Brain pericyte (primary cell): ENCODE results near the gene CIZ1.
"Not testable (repeated sequence)": the region's sequence is repeated elsewhere in the genome, so short reads cannot be mapped to it uniquely, and the experiment has no call there.

Experiments used
- DNase-seq: peaks from one replicate; pipeline ENCODE4 v3.0.0-alpha.2; 2012; ENCODE audit warnings: low read depth, low spot score

Gene CIZ1

DNA sequence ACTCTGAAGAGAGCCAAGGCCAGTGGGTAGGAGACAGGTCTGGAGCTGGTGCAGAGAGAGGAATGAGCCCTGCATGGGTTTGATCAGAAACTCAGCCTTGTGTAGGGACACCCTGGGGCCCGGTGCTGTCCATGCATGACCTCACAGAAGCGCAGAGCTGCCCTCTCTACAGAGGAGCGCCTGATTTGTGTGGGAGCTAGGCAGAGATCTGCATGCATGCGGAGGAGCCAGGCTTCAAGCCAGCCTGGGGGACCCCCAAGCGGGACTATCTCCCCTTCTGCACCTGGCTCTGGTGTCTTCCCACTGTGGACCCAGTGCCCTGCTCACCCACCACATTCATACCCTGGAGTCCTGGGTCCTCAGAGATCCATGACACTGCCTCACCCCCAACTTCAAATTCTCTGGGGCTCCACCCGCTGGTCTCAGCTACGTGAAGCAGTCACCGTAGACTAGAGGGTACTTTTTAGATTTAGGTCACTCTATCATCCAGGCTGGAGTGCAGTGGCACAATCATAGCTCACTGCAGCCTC, 44.7 kb downstream of the CIZ1 start:
- DNase-seq, result no peak

DNA sequence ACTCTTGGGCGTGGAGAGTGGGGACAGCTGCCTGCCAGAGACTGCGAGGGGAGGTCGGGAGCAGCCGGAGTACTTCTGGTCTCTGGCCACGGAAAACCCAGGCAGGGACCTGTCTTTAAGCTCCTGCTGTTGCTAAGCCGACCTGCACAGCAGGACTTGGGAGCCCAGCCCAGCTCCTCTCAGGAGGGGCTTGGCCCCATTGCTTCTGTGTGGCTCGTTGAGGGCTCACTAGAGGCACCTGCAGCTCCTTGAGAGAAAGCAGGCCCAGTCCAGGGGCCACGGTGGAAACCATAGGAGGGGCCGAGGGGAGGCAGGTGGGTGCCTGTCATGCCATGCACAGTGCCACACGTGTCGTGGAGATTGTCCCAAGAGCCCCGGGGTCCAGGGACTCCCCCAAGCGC, 45.4 kb downstream of the CIZ1 start:
- no peak for DNase-seq

DNA sequence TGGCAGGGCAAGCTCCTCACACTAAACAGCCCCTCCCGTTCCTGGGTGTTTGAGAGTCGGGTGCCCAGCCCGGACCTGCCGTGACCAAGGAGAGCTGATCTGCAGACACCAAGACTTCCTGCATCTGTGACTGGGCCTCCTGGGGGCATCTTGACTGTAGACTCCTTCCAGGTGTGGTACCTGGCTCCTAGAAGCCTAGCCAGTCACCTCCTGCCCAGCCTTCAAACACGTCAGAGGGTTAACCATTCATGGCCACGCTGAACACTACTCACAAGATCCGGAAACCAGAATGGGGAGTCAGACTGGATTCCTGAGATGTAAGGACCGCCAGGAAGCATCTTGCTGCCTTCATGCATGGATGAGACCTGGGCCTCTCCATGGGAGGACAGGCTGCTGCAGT, 45.8 kb downstream of the CIZ1 start:
- no peak for DNase-seq

DNA sequence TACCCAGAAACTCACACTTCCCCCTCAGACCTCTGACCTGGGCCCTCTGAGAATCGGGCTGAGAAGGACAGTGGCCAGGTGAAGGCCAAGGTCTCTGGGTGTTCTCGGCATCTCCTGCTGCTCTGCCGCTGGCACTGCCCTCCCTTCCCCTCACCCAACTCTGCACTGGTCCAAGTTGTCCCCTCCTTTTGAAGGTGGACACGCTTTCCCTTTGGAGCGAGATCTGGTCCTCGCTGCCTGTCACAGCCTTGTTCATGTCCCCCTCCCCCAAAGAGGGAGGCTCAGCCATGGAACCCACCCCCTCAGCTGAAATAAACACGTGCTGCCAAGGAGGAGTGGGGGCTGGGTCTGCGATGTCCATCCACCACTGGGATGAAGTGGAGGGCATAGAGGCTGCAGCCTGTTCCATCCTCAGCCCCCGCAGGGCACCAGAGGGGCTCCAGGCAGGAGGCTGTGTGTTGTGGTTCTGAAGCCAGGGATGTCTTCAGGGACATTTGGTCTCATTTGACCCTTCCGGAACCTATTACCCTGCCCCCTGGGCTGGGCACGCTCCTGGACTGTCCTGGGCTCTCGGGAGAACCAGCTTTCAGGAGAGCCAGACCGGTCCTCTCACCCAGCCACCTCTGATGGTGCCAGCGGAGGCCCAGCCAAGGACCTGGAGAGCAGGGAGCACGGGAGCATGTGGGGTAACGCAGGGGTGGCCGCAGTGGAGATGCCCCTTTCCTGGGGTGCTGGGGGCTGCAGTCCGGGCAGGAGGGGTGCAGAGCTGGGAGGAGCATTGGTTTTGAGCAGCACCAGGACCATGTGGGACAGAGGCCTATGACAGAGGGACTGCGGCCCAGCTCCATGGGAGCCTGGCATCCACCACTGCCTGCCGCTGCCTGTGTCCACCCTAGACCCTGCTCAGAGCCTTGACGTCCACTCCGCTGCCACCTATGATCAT, 46.9 kb downstream of the CIZ1 start:
- no peak for DNase-seq

DNA sequence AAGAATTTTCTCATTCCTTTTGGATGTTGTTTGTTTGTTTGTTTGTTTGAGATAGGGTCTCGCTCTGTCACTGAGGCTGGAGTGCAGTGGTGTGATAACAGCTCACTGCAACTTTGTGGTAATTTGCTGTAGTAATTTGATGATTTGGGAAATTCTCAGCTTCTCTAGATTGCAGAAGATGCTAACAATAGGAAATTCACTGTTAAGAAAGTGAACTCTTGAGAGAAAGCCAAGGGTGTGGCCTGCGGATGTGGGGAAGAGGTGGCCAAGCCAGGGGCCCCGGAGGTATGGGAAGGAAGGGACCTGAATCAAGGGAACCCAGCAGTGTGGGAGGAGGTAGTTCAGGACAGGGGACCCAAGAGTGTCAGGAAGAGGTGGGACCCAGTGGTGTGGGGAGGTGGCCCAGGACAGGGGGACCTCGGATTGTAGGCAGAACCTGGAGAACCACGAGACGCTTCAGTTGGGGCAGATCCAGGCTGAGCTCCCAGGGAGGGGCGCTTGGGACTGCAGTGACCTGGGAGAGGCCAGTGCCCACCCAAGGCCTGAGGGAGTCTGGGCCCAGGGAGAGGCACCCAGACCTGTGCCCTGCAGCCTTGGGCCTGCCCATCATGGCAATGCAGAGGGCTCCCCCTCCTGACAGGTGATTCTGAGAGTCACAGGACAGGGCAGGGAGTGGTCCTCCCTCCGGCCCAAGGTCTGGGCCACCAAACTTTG, 47.7 kb downstream of the CIZ1 start:
- no peak for DNase-seq

DNA sequence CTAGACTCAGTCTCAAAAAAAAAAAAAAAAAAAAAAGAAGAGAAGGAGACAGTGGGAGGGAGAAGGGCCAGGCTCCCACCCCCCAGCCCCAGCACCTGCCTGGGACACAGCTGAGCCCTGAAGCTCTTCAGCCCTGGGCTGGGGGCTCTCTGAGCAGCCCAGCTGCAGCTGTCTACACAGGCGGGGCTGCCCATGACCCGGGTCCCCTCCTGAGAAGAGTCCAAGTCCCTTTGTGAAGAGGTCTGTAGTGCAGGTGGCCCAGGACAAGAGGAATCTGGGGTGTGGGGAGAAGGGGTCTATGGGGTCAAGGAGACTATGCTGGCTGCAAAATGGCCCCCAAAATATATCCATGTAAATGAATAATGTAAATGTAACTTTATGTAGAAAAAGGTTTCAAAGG, 48.8 kb downstream of the CIZ1 start:
- DNase-seq, result no peak

DNA sequence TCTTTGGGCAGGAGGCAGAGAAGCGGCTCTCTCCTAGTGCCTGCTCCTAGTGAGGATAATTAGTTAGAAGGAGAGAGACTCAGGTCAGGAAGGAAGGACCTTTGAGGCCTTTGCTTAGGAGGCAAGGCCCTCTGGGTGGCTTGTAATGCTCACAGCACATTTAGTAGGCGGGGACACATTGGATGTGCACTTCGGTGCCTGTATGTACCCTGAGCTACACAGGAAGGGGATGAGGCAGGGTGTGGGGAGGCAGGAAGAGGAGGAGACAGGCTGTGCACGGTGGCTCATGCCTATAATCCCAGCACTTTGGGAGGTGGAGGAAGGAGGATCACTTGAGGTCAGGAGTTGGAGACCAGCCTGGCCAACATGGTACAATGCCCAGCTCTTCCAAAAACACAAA, 49.3 kb downstream of the CIZ1 start:
- no peak for DNase-seq

DNA sequence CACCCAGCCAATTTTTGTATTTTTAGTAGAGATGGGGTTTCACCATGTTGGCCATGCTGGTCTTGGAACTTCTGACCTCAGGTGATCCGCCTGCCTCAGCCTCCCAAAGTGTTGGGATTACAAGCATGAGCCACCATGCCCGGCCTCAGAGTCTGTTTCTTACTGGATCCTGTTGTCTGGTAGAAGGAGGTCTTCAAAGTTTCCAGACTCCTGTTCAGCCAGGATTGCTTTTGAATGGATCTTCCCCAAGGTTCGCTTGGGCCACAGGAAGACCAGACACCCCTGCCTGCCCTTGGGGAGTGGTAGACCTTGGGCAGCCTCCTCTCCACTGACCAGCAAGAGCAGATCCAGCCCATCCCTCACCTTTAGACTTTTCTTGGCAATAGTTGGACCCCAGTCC, 49.8 kb downstream of the CIZ1 start:
- no peak for DNase-seq

DNA sequence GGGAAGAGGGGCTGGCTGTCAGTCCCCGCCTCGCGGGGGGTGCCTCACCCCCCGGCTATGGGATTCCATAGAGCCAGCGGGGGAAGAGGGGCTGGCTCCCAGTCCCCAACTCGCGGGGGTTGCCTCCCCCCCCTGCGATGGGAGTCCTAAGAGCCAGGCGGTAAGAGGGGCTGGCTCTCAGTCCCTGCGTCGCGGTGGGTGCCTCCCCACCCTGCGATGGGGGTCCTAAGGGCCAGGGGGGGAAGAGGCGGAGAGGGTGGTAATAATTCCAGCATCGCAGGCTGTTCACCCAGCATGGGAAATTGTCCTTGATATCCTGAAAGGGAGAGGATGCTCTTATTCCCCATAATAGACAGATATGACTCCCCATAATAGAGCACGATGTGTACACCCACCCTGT, 51.8 kb downstream of the CIZ1 start:
- no peak for DNase-seq

DNA sequence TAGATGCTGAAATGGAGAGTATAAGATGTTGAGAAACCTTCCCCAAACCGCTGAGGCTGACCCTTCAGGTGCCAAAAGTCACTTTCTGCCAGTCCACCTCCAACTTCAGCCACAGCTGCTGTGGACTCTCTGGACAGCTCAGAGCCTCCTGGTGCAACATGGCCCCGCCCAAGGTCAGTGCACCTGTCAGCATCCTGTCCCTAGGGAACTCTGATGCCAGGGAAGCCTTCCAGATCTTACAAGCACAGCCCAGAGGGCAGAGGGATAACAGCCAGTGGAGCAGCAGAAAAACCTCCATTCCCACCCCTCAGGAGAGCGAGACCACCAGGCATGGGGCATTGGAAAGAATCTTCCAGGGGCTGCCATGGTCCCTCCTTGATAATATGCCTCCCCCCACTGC, 53.4 kb downstream of the CIZ1 start:
- DNase-seq, result no peak

DNA sequence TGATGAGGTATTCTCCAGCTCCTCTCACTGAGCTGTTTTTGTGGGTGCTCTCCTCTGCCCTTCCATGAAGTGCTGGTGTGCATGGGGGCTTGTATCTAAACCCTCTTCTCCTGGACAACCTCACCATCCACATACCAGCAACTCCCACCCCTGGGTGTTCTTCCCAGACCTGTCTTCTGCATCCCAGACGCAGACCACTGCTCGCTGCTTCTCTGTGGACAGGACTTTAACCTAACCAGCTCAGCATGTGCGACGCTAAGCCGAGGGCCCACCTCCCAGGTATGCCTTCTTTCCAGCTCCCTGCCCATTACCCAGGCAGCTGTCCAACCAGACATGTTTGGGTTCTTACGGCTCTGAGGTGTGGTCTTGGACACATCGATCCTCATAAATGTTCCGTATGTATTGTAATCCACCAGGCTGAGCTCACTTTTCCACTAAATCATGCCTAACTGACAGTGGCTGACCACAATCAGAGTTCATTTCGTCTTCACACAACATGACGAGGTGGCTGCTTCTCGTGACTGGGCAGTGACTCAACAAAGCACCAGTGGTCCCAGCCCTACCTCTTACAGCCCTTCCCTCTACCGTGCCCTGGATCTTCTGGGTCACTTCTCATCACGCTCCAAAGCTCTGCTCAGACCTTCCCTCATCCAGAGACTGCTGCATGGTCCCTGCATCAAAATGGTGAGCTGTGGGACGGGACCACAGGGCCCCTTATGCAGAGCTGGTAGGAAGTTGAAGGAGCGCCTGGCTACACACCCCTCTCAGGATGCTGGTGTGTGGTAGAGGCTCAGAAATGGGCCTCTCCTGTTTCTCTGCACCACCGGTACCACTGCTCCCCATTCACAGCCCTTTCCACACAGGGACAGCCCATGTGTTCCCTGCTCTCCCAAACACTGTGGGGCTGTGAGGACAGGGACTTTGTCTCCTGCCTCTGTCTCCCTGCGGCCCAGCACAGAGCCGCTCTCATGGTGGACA, 54.3 kb downstream of the CIZ1 start:
- no peak for DNase-seq

DNA sequence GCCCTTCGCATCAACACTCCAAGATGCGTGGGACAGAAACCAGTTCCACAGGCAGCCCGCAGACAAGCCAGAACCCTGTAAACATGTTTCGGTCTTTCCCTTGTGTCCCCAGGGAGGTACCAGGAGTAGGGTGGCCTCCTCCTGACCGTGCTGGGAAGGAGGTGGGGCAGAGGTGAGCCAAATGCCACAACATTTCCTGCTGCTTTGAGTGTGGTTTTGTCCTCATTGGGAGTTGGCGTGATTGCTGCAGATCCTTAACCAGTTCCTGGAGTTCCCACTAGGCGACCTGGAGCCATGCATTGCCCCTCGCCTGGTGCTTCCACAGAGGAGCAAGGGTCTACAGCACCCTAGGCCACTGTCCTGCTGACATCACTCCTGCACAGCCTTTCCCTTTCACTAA, 55.8 kb downstream of the CIZ1 start:
- DNase-seq, result not testable (repeated sequence)

DNA sequence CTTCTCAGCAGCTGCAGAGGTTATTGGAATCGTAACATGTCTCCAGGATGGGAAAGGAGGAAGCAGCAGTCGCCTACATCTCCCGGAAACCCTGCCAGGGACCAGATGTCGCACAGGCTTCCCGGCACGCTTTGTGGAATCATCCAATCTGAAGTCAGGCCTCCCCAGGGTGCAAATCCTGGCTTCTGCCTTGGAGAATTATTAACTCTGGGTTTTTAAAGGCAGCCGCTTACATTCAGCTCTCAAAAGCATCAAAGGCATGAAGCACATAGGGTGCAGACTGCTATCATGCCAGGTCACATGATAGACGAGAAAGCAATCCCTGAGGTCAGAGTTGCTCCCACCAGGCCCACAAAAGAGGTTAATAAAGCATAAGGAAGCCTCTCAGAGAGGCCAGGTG, 59.2 kb downstream of the CIZ1 start:
- not testable (repeated sequence) for DNase-seq

DNA sequence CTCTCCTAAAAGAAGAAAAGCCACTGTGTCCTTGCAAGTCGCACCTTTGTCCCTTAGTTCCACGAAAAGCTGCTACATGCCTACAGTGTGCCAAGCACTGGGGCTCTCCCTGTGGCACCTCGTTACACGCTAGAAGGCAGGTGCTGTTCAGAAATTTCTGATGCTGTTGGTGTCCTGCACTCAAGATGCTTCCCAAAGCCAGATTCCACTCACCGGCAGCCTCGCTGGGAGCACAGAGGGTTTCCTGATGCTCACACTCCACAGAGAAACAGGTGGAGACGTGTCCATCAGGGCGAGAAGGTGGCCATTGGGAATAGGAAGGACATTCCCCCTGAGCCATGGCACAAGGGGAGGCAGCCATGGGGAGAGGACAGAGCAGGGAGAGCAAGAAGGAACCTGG, 60.0 kb downstream of the CIZ1 start:
- DNase-seq, result not testable (repeated sequence)

DNA sequence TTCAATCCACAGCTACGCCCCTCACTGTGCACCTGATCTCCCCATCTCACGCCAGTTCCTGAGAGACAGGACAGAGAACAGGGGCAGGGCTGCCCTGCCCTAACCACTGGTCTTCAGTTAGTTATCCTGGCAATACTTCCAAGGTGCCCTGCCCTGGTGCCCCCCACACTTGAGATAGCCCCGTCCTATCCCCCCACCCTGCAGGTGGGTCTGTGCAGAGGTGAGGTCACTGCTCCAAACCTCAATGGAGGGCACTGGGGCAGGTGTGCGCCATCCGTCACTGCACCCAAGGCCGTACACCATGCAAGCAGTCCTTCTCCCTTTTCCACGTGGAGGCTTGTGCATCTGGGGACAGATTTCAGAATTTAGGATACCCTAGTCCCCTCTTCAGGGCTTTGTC, 60.7 kb downstream of the CIZ1 start:
- not testable (repeated sequence) for DNase-seq

DNA sequence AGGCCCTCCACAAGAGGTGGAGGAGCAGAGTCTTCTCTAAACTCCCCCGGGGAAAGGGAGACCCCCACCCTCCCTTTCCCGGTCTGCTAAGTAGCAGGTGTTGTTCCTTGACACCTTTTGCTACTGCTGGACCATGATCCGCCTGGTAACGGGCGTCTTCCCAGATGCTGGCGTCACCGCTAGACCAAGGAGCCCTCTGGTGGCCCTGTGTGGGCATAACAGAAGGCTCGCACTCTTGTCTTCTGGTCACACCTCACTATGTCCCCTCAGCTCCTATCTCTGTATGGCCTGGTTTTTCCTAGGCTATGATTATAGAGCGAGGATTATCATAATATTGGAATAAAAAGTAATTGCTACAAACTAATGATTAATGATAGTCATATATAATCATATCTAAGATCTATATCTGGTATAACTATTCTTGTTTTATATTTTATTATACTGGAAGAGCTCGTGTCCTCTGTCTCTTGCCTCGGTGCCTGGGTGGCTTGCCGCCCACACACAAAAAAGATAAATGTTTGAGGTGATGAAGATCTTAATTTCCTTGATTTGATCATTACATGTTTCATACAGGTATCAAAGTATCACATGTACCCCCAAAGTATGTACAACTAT, 61.3 kb downstream of the CIZ1 start:
- not testable (repeated sequence) for DNase-seq

DNA sequence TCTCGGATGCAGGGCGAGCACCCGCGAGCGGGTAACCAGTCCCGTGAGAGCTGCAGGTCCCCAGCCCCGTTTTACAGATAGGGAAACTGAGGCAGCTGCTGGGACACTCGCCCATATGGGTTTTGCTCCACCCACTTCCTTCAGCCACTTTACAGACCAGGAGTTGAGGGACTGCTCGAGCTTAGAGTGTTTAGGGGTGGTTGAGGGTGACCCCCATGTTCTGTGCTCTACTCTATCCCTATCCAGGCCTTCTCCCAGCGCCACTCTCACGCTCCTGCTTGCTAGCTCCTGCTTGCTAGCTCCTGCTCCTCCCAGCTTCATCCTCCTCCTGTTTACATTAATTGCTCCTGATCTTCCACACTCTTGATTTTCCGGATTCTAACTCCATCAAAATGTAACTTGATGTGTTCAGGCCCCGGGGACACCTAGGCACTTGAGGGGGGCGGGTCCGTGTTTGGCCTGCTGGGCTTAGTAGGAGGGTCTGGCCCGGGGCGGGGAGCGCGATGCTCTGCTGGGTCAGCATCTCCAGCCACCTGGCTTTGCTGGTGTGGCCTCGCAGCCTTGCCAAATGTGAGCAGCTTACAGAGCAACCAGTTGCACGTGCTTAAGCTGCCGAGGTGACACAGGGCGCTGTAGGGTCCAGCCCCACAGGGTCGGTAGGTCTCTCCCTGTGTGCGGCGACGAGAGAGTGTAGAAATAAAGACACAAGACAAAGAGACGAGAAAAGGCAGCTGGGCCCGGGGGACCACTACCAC, 62.4 kb downstream of the CIZ1 start:
- DNase-seq, result no peak

DNA sequence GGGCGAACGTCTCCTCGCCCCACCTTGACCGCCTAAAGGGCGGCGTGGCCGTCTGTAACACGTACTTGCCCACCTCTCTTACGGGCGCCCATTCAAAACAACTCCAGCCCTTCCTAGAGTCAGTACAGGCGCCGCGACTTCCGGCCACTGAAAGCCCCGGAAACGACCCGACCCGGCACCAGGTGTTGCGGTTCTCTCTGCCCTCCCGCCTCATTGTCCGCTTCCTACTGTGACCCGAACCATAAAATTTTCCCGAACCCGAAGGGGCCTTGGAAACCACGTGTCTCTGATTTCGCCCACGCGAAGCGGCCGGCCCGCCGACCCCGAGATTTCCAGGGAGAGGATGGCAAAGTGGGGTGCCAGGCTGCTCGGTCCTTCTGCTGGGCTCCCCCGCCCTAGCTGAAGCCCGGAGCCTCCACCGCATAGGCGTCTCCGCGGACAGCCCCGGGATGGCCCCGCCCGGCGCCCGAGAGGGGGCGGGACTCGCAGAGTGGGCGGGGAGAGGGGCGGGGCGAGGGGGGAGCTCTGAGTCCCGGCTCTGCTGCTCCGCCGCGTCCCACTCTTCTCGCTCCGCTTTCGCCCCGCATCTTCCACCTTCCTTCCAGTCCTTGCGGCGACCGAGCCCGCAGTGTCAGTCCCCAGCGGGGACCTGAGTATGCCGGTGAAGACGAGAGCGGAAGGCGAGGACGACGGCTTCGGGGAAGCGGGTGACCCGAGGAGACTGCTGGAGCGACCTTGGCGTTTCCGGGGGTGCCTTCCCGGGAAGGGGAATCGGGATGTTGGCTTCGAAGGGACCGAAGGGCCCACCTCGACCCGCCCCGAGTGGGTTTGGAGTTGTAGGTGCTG, 63.2 kb downstream of the CIZ1 start:
- DNase-seq, result peak; percentile 63

DNA sequence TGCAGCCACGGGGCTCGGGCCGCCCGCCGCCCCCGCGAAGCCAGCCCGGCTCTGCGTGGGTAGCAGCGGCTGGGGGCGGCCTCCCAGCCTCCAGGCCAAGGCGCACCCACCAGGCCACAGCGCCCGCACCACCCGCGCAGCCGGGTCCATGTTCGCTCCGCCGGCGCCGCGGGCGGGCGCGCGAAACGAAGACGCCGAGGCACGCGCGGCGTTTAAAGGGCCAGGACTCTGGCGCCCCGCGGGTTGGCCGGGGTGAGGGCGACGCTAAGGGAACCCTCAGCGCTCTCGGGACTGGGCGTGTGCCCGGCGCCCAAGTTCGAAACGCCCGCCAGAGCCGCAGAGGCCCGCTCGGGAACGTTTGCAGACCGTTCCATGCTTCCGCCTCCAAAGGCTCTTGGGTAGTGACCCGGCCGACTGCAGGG, 63.8 kb downstream of the CIZ1 start, which contains the start of gene PTGES2:
Gene PTGES2 (minus strand): TSS at position 162 of the 422 bp plus-strand sequence. CDS start 12 bp downstream, at position 150.
- DNase-seq, result no peak
